ENCODE data around the gene SERF2. TPM values are rescaled to one million over a fixed set of nuclear protein-coding genes. Genes with fewer than 3 reads are reported as not detected.

Gene SERF2
- total RNA-seq, 1 donor from 2014 or later = 1,163 TPM

GRCh38 chr15:43776101-43776717 is 15.9 kb upstream of the SERF2 start:
- no peak for DNase-seq (ENCODE audit: low read depth)
- peak overlapping the region; percentile 80 for H3K4me3 ChIP-seq (ENCODE audit: low read depth, low read length)
- TF ChIP-seq, protein P1, sequence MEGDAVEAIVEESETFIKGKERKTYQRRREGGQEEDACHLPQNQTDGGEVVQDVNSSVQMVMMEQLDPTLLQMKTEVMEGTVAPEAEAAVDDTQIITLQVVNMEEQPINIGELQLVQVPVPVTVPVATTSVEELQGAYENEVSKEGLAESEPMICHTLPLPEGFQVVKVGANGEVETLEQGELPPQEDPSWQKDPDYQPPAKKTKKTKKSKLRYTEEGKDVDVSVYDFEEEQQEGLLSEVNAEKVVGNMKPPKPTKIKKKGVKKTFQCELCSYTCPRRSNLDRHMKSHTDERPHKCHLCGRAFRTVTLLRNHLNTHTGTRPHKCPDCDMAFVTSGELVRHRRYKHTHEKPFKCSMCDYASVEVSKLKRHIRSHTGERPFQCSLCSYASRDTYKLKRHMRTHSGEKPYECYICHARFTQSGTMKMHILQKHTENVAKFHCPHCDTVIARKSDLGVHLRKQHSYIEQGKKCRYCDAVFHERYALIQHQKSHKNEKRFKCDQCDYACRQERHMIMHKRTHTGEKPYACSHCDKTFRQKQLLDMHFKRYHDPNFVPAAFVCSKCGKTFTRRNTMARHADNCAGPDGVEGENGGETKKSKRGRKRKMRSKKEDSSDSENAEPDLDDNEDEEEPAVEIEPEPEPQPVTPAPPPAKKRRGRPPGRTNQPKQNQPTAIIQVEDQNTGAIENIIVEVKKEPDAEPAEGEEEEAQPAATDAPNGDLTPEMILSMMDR (conservative IDR thresholded peaks at IDR 0.05; ENCODE audit: low read depth, low read length) = no peak

DNA sequence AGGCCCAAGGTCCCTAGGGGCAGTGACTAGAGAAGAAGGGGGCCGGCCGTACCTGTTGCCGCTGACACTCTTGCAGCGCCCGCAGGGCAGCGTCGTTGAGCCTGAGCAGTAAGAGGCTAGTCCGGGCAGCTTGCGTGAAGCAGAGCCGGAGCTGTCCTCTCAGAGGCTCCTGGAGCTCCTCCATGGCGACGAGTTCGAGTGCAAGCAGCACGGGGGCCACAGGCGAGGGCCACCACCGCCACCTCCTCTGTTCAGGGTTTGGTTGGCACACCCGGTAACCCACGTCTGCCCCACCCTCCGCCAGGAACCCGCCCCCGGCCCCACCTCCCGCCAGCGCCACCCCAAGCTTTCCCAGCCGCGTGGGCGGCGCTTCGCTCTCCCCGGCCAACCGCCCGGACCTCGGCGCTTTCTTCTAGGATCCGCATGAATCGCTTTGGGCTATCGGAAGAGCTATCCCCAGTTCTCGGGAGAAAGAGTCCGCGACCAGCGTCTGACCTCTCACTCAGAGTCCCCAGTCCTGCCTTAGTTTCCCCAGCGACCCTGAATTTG is 15.3 kb upstream of the SERF2 start, which contains the start of gene ELL3:
Gene ELL3, minus strand, starts transcription at position 249 of the 549 bp plus-strand sequence. Its CDS starts 65 bp downstream, at position 184.
- DNase-seq (ENCODE audit: low read depth) = no peak
- TF ChIP-seq, protein P1 (conservative IDR thresholded peaks at IDR 0.05; ENCODE audit: low read depth, low read length) = no peak
- H3K4me3 ChIP-seq (ENCODE audit: low read depth, low read length) = peak within 1 kb of the TSS; percentile 80

DNA sequence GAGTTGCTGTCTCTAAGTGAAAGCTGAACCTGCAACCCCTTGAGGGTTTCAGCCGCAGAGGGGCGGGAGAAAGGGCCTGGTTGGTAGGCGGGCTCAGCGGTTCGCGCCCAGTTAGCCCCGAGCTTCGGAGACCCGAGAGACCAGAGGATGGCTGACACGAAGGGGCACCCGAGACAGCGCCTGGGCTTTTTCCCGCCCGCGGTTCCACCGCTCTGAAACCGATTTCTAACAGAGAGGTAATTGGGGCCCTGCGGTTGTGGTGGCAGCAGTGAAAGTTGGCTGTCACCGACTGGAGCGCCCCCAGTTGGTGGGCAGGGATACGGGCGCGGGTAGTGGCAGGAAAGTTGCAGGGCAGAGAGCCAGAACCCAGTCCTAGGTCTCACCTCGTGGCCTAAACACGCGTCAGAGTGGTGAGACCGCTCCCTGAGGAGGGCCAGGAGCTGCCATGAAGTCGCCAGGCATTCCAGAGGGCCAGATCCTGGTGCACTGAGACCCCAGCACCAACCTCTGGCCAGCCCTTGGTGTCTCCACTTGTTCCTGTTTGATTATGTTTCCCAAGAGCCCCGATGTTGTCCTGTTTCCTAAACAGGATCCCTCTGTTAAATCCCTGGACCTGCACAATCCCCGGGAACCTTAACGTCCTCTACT is 14.7 kb upstream of the SERF2 start:
- no peak for DNase-seq (ENCODE audit: low read depth)
- TF ChIP-seq, protein P1 (conservative IDR thresholded peaks at IDR 0.05; ENCODE audit: low read depth, low read length) = peak; percentile 65
- H3K4me3 ChIP-seq (ENCODE audit: low read depth, low read length) = peak overlapping the region; percentile 80

DNA sequence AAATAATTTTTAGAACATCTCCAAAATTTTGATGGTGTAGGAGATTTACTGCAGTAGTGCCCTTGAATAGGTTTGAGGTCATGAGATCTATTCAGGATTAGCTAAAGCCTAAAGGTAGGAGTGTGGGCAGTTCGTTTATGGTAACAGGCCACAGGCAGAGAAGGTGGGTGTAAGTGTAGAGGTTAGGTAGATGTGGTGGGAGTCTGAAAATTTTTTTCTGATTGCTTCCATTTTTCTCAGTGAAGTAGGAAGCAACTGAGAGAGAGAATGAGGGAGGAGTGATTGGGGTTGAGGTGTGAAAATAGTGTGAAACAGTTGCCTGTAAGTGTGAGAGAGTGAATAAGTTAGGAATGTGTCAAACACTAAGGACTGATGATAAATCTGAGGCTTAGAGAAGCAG is 13.1 kb upstream of the SERF2 start:
- H3K4me3 ChIP-seq (ENCODE audit: low read depth, low read length) = no peak overlapping the region
- no peak for DNase-seq (ENCODE audit: low read depth)
- TF ChIP-seq, protein P1 (conservative IDR thresholded peaks at IDR 0.05; ENCODE audit: low read depth, low read length) = no peak

GRCh38 chr15:43789409-43789808 is 2.7 kb upstream of the SERF2 start:
- no peak for DNase-seq (ENCODE audit: low read depth)
- H3K4me3 ChIP-seq (ENCODE audit: low read depth, low read length) = no peak overlapping the region
- TF ChIP-seq, protein P1 (conservative IDR thresholded peaks at IDR 0.05; ENCODE audit: low read depth, low read length) = no peak

DNA sequence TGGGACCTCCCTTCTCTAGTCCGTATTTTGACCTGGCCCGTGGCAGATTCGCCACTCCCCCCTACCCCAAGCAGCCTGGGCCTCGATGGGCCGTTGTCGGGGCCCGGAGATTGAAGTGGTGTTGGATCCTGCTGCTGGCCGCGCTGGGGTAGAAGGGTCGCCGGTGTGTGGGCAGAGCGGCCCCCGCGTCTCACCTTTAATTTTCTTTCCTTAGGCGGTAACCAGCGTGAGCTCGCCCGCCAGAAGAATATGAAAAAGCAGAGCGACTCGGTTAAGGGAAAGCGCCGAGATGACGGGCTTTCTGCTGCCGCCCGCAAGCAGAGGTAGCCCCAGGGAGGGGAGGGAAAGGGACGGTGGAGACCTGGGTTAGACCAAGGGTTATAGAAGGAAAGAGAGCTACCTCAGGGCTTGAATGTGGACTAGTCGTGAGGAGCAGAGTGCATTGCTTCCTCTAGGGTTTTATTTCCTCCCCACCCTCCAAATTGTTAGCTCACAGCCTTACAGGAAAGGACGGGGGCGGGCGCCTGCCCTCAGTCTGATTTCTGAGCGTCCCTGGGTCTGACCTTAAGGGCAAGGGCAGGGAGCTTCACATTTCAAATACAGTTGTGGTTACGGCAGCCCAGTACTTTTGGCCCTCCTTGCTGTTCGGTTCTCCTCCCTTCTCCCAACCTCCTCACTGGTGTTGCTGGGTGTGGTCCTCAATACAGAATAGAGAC is 799 bp downstream of the SERF2 start:
- no peak for DNase-seq (ENCODE audit: low read depth)
- TF ChIP-seq, protein P1 (conservative IDR thresholded peaks at IDR 0.05; ENCODE audit: low read depth, low read length) = peak; percentile 20
- H3K4me3 ChIP-seq (ENCODE audit: low read depth, low read length) = peak overlapping the region; percentile 100
